GM19238 (cell line): Measurements from ENCODE around the gene WDR1.

ENCODE experiments used
- DNase-seq: peaks from one replicate; pipeline ENCODE4 v3.0.0; 2011; ENCODE audit warnings: low spot score; ENCODE audit not compliant: insufficient read length

WDR1 gene

DNA sequence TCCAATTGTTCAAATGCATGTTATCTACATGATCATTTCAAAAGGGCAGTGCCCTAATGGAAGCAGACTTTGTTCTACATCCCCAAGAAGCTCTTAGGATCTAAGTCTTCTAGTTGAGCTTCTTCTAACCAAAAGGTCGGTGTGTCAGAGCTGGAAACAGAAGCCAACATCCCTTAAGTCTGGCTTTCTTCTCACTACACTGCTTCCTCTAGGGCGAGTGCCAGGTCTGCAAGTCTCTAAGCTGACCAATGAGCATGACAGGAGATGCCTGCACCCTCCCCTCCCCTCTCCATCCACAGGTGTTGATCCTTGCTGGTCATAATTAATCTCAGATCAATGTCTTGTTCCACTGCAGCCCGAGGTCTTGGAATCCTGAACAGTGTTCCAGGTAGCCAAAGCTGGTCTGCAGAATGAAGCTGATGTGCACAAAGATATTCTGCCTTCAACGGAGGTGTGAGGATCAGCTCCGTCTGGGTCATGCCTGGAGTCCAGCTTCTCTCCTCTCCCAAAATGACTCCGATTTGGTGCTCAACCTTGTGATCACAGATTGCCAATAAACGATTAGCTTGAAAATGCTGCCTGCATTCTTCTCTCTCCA, 44.1 kb downstream of the WDR1 start:
- no peak for DNase-seq

DNA sequence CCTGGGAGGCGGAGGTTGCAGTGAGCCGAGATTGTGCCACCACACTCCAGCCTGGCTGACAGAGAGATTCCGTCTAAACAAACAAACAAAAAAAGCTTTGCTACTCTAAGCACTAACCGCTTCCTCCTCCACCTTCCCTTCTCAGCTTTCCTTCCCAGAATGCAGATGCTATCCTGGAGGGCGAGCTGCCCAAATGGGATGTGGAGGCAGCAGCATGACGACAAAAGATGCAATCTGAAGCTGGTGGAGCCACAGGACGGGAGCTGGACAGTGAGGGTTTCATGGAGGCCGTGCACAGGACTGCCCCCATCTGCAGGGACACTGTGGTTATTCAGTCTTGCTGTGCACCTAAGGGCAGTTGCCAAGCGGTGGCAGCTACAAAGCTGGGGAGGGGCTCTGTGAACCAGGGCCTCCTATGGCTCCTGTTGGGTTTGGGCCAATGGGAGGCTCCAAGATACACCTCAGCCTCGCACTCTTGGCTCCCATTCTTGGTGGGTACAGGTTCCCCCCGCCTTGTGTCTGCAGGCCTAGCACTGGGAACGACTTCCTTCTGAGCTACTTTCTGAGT, 47.4 kb downstream of the WDR1 start:
- DNase-seq: no peak

DNA sequence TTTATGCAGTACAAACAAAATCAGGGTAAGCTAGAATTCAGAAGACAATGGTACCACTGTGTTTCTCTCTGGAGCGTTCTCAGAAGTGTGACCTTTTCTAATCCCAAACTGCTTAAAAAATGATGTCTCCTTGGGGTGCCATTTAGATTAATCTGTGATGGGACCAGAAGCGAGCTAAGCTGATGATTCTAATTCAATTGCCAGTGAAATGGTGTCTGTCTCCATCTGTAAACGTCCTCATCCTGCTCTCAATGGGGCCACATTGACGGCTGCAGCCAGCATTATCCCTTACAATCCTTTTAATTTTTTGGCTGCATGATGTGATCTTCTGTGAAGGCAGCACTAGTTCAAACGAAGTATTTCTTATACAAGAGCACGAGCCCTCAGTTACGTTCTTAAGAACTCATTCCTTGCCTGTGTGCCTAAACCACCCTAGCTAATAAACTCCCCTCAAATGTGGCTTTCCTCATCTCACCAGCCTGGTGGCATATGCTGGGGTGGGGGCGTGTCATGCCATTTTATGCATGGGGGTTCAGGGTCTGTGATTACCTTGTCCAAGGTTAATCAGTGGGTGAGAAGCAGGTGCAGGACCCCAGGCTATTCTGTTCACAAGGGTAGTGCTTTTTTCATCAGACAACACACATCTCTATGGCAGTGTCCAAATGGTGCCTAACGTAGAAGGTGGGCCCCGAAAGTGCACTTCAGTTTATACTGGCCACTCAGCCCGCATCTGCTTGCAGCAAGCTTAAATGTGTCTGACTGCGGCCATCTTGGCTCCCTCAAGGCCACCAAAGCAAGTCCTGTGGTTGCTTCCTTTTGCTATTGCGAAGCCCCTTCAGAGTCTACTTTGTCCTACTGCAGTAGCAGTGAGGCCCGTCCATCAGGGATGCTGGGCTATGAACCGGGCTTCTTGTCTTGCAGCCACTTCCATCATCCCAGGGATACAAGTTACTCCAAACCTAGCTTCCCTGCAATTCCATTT, 49.6 kb downstream of the WDR1 start:
- DNase-seq: no peak

DNA sequence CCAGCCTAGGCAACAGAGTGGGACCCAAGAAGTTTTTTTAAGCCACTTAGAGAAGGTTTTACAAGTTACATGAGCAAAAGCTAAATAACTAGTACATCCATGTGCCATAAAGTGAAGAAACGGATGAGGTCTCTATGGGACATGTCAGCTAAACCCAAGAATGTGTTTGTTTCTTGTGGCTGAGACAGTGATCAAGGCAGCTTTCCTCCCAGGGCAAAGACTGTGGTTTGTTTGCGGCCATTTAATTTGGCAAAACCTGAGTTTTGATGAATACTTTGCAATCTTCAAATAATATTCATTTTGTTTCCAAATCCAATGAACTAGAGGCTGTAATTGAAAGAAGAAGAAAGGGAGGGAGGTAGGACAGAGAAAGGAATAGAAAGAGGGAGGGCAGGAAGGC, 50.4 kb downstream of the WDR1 start:
- DNase-seq: no peak

DNA sequence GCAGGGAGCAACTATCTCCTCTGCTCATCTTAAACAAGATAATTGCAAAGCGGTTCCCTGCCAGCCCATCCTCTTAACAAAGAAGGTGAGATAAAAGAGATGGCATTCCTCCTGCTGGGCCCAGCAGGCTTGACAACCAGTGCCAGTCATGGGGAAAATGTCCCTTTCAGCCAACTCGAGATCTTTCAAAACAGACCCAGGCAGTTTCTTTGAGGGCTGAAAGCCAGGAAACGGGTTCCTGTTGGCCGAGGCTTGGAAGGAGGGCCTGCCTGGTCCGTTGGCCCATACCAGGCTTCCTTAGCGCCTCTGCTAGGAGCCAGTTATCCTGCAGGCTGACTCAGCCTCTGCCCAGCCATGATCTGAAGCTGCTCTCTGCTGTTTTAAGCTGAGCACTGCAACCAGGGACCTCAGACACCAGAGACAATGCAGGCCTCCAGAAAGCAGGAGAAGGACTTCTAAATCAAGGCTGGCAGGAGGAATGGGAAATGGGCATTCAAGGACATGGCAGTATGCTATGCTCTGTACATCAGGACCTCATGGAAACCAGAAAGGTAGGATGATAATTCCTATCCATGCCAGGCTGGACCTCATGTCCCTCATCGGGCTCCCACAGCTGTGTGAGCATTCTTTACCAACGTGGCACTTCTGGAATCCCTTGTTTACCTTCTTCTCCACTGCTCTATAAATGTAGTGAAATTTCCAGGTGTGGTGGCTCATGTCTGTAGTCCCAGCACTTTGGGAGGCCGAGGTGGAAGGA, 52.9 kb downstream of the WDR1 start:
- DNase-seq: no peak

DNA sequence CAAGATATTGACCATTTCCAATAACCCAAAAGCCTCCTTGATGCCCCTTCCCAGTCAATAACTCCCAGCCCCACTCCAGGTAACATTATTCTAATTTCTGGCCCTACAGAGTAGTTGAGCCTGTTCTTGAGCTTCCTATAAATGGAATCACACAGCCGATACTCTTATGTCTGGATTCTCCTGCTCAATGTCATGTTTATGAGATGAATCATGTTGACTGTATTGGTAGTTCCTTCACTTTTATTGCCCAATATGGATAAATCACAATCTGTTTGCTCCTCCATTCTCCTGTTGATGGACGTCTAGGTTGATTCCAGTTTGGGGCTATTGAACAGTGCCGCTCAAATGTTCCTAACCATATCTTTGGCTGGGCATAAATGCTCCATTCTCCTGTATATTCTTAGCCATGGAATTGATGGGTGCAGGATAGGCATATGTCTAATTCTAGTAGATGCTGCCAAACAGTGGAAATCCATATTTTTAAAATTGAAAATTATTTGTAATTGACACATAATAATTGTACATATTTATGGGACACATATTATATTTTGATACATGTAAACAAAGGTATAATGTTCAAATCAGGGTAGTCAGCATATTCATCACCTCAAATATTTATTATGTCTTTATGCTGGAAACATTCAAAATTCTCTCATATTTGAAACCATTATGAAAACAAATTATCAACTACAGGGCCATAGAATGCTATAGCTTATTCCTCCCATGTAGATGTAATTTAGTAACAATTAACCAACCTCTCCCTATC, 54.8 kb downstream of the WDR1 start:
- DNase-seq: no peak

DNA sequence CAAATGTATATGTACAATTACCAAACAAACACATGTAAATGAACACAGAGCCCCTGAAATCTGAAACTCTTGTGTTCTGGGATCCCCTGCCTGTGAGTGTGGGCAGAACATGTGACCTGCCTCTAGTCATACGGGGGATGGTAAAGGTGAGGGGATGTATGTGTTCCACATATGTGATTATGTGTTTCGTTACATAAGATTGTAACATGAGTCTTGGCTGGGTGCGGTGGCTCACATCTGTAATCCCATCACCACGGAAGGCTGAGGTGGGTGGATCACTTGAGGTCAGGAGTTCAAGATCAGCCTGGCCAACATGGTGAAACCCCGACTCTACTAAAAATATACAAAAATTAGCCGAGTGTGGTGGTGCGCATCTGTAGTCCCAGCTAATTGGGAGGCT, 58.2 kb downstream of the WDR1 start:
- no peak for DNase-seq

DNA sequence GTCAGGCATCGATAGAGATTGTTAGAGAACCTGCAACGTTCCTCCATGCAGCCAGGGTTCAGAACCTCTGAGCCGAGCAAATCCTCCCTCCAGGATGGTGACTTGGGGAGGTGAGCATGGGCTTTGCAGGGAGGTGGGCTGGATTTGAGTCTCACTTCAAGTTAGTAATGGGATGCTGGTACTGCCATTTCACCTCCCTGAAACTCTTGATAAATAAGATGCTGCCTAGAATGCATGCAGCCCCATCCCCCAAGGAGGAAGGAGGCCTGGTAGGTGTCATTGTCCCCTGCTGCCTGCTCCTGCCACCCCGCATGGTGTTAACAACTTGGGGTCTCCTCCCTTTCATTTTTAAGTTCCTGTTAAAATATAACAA, 59.6 kb downstream of the WDR1 start:
- DNase-seq: no peak

DNA sequence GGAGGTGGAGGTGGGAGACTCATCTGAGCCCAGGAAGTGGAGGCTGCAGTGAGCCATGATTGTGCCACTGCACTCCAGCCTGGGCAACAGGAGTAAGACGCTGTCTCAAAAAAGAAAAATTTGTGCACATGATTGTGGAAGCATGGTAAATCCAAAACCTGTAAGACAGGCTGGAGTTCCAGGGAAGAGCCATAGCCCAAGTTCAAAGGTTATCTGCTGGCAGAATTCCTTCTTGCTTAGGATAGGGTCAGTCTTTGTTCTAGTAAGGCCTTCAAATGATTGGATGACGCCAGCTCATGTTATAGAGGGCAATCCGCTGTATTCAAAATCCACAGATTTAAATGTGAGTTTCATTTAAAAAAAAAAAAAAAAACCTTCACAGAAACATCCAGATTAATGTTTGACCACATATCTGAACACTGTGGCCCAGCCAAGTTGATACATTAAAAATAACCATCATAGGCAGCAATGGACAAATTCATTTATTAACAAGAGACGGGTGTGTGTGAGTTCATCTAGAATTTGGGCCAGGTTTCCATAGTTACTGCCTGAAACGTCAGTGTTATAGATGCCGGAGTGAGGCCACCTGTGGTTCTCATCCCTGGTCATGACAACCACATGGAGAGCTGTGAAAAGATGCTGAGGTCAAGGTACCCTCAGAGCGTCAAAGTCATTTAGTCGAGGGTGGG, 60.1 kb downstream of the WDR1 start:
- no peak for DNase-seq

DNA sequence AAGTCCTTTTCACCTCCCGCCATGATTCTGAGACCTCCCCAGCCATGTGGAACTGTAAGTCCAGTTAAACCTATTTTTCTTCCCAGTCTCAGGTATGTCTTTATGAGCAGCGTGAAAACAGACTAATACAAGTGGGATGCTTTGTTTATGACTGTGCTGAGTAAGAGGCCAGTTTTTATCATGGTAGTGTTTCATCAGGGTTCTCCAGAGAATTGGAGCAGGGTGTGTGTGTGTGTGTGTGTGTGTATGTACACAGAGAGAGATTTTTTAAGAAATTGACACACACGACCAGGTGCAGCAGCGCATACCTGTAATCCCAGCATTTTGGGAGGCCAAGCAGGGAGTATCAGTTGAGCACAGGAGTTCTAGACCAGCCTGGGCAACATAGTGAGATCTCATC, 60.7 kb downstream of the WDR1 start:
- no peak for DNase-seq

DNA sequence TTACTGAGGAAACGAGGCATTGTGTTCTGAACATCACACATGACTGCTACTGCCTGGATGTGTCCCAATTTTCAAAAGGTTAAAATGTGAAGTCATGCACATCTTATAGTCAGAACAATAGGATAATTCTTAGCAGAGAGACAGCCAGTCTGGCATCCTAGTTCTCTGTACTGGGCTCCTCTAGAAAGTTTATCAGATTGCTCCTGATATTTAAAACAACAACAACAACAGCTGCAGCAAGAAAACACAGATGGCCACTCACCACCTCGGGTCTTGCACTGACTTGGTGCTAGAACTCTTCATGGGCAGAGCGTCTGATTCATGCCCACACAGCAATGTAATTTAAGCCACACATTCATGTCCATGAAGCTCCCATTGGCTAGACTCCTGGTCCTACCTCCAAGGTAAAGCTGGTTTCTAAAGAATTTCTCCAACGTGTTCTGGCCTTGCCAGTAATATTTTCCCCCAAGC, 62.0 kb downstream of the WDR1 start:
- no peak for DNase-seq

DNA sequence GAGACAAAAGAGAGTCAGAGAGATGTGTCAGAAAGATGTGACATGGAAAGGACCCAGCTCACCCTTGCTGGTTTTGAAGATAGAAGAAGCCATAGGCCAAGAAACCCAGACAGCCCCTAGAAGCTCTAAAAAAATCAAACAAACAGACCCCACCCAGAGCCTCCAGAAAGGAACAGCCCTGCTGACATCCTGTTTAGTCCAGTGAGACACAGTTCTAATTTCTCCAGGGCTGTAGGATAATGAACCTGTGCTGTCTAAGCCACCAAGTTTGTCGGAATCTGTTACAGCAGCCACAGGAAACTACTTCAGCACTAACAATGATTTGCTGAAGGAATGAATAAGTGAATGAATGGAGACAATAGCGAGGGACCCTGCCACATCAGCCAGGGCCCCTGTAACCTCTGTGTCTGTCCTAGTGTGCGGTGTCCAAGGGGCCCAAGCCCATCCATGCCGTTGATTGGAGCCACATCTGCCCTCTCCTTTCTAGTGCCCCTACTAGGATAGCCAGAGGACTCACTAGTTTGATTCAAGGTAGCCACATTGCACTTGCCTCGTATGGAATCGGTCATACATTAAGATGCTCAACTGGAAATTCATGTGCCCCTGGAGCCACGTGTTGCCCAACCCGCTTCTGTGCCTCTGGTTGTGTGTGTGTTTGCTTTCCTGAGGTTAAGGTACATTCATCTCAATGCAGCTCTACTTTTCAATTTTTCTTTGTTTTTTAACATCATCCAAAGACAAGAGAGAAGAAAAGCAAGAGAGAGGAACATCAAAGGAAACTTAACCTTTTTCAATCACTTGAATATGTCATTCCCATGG, 62.8 kb downstream of the WDR1 start:
- DNase-seq: no peak

DNA sequence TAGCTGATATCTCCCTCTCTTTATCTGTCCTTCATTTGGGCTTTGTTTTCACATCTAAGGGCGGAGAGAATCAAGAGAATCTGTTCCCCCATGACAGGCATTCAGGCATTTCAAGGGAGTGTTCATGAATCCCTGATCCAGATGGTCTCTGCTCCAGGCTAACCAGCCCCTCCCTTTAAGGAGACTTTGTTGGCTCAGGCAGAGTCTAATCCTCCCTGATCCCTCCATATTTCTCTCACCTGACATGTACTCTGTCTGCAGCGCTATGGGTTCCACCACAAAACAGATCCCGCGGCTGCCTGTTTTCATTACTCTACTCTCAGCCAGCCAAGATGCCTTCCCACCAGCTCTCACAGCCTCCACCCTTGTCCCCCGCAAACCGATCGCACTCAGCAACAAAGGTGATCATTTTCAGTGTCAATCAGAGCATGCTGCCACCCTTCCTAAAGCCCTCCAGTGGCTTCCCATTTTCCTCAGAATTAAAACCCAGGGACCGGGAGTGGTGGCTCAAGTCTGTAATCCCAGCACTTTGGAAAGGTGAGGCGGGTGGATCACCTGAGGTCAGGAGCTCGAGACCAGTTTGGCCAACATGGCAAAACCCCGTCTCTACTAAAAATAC, 65.0 kb downstream of the WDR1 start:
- no peak for DNase-seq

DNA sequence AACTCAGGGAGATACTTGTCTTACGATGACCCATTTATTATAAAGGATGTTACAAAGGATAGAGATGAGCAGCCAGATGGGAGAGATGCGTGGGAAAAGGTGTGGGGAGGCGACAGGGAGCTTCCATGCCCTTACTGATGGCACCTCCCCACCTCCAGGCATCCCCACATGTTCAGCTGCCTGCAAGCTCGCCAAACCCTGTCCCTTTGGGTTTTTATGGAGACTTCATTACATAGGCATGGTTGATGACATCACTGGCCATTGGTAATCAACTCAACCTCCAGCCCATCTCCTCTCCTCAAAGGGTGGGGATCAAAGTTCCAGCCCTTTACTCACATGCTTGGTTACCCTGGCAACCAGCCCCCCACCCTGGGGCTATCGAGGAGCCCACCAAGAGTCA, 65.9 kb downstream of the WDR1 start:
- no peak for DNase-seq

DNA sequence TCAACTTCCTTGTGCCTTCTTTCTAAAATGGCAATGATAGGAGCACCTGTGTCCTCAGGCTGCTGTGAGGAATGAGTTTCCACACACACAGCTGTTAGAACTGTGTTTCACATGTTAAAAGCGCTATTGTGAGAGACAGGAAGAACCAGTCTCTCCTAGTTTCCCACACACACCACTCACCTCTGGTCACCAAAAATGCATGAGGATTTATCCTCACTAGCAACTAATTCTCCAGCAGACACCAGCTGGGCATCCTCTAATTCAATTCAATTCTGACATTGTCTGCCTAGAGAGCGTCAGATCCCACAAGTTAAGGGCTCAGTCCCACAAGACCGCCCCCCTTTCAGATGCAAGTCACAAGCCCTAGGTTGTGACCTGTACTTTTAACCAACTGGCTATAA, 66.3 kb downstream of the WDR1 start:
- no peak for DNase-seq

DNA sequence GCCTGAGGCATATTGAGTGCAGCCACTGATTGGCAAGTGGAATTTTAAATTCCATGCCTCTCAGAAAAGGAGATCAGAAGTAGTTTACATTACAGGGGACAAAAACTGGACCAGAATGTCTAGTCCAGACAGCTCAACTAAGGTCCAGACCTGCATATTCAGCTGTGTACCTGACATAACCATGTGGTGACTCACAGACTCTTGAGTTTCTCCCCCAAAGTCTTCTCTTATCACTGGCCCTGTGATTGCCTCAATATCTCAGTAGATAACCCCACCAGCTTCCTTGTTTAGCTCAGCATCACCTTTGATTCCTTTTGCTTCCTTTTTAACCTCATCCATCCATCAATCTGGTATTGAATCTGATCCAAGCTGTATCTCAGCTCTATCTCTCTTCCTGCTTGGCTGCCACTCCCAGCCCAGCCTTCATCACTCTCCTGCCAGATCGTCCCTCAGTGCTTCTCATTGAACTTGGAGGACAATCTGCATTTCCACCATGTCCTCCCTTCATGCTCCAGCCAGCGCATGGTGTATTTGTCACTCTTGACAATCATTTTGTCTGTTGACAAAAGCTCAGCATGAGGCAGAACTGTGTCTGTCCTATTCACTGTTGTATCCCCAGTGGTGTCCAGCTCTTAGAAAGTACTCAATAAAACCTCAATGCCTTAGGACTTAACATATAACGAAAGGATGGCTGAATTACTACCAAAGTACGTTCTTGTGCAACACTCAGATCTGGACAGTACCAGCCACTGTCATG, 67.5 kb downstream of the WDR1 start:
- DNase-seq: no peak

DNA sequence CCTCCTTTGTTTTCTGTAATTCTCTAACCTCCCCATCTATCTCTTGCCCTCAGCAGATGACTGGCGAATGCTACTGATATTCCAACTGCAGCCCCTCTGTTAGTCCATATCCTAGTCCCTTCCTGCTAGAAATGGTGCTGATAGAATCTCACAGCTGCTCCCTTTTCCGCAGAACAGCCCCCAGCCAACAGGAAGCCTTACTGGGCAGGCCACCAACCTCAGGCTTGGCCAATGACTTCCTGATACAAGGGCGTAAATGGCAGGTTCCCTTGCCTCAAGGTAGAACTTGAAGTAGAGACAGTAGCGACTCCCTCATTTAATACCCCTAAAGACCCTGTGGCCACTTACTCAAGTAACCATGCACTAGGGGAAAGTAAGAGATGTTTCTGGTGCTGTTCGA, 68.6 kb downstream of the WDR1 start:
- DNase-seq: no peak

DNA sequence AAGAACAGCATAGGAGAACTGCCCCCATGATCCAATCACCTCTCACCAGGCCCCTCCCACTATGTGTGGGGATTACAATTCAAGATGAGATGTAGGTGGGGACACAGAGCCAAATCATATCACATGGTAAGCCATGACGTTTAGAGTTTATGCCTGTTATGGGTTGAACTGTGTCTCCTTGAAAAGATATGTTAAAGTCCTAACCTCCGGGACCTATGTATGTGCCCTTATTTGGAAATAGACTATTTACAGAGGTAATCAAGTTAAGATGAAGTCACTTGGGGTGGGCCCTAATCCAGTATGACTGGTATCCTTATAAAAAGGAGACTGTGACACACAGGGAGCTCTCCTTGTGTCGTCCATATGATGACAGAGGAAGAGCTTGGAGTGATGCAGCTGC, 70.1 kb downstream of the WDR1 start:
- DNase-seq: no peak
